ENCODE data around the gene ATP6V0E2.

The ATP6V0E2 gene

DNA sequence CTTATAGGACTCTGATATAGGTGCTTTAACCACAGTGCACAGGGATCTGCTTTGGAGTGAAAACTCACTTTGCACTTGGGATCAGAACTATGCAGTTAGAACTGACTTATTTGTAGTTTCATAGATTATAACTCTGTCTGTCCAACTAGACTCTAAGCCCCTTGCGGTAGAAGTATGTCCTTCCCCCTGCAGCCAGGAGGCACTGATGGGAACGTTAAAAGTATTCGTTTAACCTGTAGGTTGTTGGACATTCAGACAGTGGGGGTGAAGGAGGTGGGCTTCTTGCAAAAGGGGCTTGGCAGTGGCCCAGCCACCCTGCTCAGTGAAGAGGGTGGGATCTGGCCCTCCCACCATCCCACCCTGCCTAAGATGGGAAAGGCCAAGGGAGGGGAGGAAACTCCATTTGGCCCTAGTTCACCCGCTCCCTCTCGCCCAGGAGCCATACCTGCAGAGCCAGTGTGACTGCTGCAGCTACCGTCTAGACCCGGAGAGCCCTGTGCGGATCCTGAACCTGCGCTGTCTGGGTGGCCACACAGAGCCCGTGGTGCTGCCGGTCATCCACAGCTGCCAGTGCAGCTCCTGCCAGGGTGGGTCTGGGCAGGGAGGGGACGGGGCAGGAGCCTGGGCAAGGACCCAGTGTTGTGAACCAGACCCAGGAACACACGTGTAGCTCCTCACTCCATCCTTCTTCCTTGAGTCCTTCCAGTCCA, 41.3 kb upstream of the ATP6V0E2 start:
- no peak for TF ChIP-seq ZNF274 (IDR thresholded peaks at IDR 0.05; ENCODE audit: low read depth, low read length)
- no peak overlapping the region for H3K4me3 ChIP-seq (ENCODE audit: low read length)

DNA sequence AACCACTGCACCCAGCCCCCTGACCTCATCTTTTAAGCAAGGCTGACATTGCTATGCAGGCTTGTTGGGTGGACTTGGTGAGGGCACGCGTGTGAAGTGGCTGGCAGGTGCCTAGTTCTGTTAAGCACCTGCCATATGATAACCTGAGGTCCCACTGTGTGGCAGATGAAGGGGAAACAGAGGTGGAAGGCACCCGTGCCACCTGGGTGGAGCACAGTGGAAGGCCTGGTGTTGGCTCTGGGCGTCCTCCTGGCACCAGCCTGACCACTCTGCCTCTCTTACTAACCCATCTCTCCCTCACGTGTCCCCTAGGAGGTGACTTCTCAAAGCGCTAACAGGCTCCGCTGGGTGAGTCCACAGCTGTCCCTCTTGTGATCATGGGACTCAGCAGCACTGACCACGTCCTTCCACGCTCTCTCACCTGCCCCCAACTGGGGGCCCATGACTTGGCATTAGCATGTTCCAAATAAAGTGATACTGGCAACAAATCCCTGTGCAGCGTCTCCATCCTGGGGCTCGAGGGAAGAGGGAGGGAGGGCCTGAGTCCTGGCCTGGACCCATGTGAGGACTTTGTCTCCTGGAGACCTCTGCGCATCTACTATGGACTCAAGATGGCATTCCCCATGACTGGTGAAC, 40.2 kb upstream of the ATP6V0E2 start:
- TF ChIP-seq ZNF274 (IDR thresholded peaks at IDR 0.05; ENCODE audit: low read depth, low read length): no peak
- H3K4me3 ChIP-seq (ENCODE audit: low read length): no peak overlapping the region

DNA sequence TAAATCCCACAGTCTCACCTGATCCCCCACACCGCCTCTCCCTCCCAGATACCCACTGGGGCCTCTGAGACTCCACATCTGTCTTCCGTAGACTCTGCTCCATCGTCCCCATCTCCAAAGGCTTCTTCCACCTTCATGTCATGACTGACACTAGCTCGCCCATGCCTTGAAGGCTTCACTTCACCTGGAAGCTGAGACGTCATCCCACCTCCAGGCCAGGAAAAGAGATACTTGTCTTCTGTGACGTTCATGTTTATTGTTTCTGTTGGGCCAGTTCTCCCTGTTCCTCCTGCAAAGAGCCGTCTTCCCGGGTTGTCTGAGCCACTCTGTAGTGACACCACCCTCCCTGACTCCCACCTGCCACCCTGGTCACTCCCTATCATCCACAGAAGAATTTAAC, 39.2 kb upstream of the ATP6V0E2 start:
- no peak for TF ChIP-seq ZNF274 (IDR thresholded peaks at IDR 0.05; ENCODE audit: low read depth, low read length)
- no peak overlapping the region for H3K4me3 ChIP-seq (ENCODE audit: low read length)

DNA sequence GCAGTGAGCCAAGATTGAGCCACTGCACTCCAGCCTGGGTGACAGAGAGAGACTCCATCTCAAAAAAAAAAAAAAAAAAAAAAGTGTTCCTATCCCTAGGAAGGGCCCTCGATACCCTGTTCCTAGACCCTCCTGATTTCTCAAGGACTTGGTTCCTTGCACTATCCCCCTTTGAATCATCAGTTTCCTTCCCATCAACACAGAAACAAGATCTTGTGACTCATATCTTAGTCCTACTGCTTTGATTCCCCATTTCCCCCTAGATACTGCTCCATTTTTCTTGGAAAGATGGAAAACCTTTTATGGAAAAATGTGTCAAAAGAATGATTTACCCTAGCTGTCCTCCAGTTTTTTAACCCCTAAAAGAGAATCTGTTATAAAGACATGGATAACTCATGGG, 37.3 kb upstream of the ATP6V0E2 start:
- no peak overlapping the region for H3K4me3 ChIP-seq (ENCODE audit: low read length)
- TF ChIP-seq ZNF274 (IDR thresholded peaks at IDR 0.05; ENCODE audit: low read depth, low read length): no peak

DNA sequence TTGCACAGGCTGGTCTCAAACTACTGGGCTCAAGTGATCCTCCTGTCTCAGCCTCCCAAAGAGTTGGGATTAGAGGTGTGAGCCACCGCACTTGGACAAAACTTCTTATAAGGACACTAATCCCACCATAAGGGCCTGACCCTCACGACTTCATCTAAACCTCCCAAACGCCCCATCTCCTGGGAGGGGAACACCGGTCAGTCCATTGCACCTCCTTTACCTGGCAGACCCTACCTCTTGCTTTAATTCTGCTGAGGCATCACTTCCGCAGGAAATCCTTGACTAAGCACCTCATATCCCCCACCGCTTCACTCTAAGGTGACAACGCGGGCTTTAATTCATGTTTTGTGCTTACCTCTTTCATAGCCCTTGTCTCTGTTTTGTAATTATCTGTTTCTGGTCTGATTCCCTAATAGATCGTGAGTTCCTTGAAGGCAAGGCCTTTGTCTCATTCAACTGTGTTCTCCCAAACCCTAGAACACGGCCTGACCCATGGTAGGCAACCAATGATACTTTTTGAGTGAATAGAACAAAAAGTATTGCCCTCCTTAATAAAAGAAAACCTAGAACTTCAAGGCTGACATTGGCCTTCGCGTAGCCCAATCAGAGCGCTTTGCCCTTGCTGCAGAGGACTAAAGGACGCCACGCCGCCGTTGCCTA, 36.1 kb upstream of the ATP6V0E2 start:
- TF ChIP-seq ZNF274 (IDR thresholded peaks at IDR 0.05; ENCODE audit: low read depth, low read length): no peak
- H3K4me3 ChIP-seq (ENCODE audit: low read length): no peak overlapping the region

DNA sequence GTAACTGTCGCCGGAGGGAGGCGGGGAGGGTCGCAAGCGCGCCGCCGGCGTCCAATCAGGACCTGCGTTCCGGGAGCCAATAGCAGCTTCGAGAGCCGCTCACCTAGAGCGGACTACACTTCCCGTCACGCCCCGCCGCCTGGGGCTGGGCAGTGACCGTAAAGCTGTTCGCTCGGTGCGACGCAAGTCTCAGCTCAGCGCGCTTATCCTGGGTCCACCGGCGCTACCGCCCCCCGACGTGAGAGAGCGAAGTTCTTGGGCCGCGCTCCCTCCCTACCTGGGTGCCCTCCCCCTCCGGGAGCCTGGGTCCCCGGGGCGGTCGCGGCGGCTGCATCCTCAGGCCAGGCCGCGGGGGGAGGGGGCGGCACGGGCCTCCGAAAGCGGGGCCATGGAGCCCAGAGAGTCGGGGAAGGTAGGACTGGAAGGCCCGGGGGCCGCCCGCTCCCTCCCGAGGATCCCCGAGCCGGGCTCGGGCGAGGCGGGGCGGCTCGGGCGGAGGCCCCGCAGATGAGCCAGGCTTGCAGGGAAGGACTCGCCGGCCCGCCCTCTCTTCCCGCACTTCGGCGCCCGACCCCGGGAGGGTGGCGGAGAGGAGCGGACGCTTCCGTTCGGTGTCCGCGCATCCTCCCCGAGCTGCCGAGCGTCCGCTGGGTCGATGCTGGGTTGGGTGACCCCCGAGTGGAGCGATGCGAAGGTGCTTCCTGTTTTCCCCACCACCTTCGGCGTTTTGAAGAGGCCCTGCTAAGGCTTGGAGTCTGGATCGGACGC, 35.4 kb upstream of the ATP6V0E2 start, which contains the start of gene ZNF862:
ZNF862 (plus strand) TSS at position 152 of the 768 bp plus-strand sequence; CDS start at position 389, 237 bp downstream.
- peak within 1 kb of the TSS; percentile 75 for H3K4me3 ChIP-seq (ENCODE audit: low read length)
- TF ChIP-seq ZNF274 (IDR thresholded peaks at IDR 0.05; ENCODE audit: low read depth, low read length): no peak

DNA sequence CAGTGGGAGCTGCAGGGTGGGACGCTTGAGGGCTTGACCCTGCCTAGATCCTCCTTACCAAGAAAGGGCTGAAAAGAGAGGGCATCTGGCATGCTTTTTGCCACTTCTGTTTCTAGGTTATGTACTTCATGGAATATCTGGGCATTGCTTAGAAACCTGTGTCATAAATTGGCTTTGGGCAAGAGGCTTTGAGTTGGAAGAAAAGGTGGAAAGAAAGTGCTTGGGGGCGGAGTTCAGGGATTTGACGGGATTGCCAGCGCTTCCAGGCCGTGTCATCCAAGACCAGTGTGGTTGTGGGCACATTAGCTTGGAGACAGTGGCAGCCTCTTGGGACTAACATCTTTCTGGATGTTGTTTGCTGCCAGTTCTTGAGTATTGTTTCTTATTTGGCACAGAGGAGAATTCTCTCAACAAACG, 34.8 kb upstream of the ATP6V0E2 start:
- no peak for TF ChIP-seq ZNF274 (IDR thresholded peaks at IDR 0.05; ENCODE audit: low read depth, low read length)
- H3K4me3 ChIP-seq (ENCODE audit: low read length): peak overlapping the region; percentile 75

DNA sequence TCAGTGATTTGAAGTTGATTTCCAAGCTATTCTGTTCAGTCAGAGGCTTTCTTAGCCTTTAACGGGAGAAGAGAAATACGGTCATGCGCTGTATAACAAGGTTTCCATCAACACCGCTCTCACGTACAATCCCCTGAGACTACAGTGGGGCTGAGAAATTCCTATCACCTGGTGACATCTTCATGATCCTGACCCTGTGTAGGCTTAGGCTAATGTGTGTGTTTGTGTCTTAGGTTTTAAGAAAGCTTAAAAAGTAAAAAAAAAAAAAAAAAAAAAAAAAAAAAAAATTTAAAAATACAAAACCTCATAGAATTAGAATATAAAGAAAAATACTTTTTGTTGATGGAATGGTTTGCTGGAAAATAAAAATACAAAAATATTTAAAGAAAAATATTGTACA, 33.8 kb upstream of the ATP6V0E2 start:
- no peak overlapping the region for H3K4me3 ChIP-seq (ENCODE audit: low read length)
- no peak for TF ChIP-seq ZNF274 (IDR thresholded peaks at IDR 0.05; ENCODE audit: low read depth, low read length)

DNA sequence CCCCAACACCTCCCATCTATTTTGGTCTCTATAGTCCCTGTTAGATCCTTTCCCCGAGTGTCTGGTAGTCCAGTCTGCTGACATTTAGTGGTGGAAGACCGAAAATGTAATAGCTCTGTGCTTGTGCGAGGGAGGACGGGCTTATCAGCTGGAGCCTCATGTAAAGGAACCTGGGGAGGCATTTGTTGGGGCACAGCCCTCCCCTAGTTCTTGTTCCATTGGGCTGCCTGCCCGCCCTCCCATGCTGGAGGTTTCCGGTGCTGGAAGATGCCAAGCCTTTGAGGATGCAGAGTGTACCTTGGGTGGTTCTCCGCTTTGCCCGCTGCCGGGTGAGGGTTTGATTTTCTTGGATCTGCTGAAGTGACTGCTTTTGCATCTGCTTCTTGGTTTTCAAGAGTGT, 30.2 kb upstream of the ATP6V0E2 start:
- TF ChIP-seq ZNF274 (IDR thresholded peaks at IDR 0.05; ENCODE audit: low read depth, low read length): no peak
- no peak overlapping the region for H3K4me3 ChIP-seq (ENCODE audit: low read length)

DNA sequence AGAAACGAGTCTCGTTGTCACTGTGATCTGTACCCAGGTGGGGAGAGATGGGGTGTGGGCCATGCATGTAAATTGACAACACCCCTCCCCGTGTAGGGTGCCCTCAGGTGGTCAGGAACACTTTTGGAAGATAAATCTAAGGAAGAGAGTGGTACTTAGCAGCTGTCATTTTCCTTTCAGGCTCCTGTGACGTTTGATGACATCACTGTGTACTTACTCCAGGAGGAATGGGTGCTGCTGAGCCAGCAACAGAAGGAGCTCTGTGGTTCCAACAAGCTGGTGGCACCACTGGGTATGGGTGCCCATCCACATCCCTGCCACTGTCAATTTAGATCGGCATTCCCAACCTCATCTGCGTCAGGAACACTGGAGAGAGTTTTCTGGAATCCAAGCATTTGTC, 29.3 kb upstream of the ATP6V0E2 start:
- H3K4me3 ChIP-seq (ENCODE audit: low read length): no peak overlapping the region
- no peak for TF ChIP-seq ZNF274 (IDR thresholded peaks at IDR 0.05; ENCODE audit: low read depth, low read length)

DNA sequence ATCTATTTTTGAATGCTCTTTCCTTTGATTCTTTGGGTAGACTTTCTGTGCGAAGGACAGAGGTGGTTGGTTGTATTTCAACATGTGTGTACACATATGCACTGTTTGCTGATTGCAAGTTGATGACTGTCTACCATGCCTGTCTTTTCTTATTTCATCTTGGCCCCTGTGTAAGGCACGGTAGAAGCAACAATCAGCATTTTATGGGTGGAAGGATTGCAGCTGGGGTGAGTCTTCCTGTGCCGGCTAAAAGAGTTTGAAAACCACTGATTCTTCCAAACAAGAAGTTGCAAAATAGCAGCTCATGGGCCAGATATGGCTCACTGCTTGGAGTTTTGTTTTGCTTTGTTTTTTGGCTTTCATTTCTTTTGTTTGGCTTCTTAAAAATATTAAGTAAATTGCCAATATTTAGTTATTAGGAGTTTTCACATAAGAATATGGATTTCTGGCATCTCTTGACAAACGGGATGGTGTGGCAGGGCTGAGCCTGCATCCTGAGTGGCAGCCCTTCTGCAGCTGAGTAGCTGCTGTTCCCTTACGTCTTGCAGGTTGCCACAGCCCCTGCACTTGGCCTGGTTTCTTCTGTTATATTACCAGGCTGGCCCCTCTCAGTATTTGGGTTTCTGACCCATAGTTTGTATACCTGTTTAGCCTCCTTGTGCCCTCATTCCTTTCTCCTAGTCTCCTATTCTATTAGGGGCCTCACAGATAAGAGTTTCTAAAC, 28.4 kb upstream of the ATP6V0E2 start:
- no peak for TF ChIP-seq ZNF274 (IDR thresholded peaks at IDR 0.05; ENCODE audit: low read depth, low read length)
- H3K4me3 ChIP-seq (ENCODE audit: low read length): no peak overlapping the region

DNA sequence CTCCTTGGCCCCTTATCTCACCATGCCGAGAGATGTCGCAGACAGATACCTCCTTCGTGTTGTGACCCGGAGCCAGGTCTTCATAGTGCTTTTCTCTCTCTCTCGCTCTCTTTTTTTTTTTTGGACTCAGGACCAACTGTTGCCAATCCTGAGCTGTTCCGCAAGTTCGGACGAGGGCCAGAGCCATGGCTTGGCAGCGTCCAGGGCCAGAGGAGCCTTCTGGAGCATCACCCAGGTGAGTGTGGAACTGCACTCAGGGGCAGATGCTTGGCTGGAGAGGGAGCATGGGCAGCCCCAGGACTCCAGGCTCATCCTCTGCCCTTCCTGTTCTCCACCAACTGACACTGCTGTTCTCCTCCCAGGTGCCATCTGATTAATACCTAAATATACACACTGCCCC, 27.7 kb upstream of the ATP6V0E2 start:
- no peak for TF ChIP-seq ZNF274 (IDR thresholded peaks at IDR 0.05; ENCODE audit: low read depth, low read length)
- H3K4me3 ChIP-seq (ENCODE audit: low read length): no peak overlapping the region

DNA sequence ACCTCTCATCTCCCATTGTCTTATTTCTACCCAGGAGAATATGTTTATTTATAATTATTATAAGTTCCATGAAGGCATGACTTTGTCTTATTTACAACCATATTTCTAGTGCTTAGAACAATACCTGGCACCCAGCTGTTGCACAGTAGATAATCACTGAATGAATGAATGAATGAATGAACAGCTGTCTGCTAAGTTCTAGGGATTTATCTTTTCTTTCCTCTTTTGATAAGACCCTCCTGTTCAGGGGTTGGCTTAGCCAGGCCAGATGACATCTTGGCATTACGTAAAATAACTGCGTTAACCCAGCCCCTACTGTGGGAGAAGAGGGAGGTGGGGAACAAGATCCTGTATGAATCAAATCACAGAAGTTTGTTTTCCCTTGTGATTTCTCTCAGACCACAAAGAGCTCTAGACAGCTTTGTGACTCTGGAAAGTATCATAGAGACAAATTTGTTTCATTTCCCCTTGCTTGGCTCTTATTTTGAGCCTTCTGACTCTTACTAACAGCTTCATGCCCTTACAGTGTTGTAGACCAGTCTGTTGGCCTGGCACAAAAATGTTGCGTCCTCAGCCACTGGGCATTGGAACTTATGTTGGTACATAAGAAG, 27.2 kb upstream of the ATP6V0E2 start:
- no peak for TF ChIP-seq ZNF274 (IDR thresholded peaks at IDR 0.05; ENCODE audit: low read depth, low read length)
- no peak overlapping the region for H3K4me3 ChIP-seq (ENCODE audit: low read length)
